ENCODE results near the gene CRTC2.

Gene CRTC2

GRCh38 chr1:153976819-153977249 is 18.4 kb upstream of the CRTC2 start:
- DNase-seq (ENCODE audit: low spot score), result no peak

GRCh38 chr1:153973525-153973924 is 15.1 kb upstream of the CRTC2 start:
- no peak for DNase-seq (ENCODE audit: low spot score)

- DNase-seq (ENCODE audit: low spot score), result no peak
These were observed 14.7 kb upstream of the CRTC2 start for GRCh38 chr1:153973071-153973470.

GRCh38 chr1:153970346-153970745 is 11.9 kb upstream of the CRTC2 start:
- DNase-seq (ENCODE audit: low spot score), result no peak

- DNase-seq (ENCODE audit: low spot score), result no peak
These were observed 10.6 kb upstream of the CRTC2 start for GRCh38 chr1:153968972-153969371.

GRCh38 chr1:153968408-153968807 is 10.0 kb upstream of the CRTC2 start:
- no peak for DNase-seq (ENCODE audit: low spot score)

GRCh38 chr1:153968000-153968363 is 9.6 kb upstream of the CRTC2 start:
- DNase-seq (ENCODE audit: low spot score), result no peak

- peak; percentile 94 for DNase-seq (ENCODE audit: low spot score)
These were observed 8.9 kb upstream of the CRTC2 start, which contains the start of gene CREB3L4 for GRCh38 chr1:153967107-153967999. CREB3L4 (plus strand) TSS chr1:153967902; CDS start chr1:153968526, 624 bp downstream.

- DNase-seq (ENCODE audit: low spot score), result no peak
These were observed 5.5 kb upstream of the CRTC2 start for GRCh38 chr1:153963850-153964331.

GRCh38 chr1:153963030-153963849 is 4.8 kb upstream of the CRTC2 start, which contains the start of gene SLC39A1:
SLC39A1 (minus strand) TSS chr1:153963537; CDS start chr1:153962715, 822 bp downstream.
- peak; percentile 95 for DNase-seq (ENCODE audit: low spot score)

GRCh38 chr1:153962088-153963029 is 3.9 kb upstream of the CRTC2 start:
- DNase-seq (ENCODE audit: low spot score), result peak; percentile 52

GRCh38 chr1:153961421-153961820 is 3.0 kb upstream of the CRTC2 start:
- no peak for DNase-seq (ENCODE audit: low spot score)

- DNase-seq (ENCODE audit: low spot score), result no peak
These were observed 1.8 kb upstream of the CRTC2 start for GRCh38 chr1:153960206-153960605.

GRCh38 chr1:153959454-153959853 is 1.0 kb upstream of the CRTC2 start:
- DNase-seq (ENCODE audit: low spot score), result no peak

- no peak for DNase-seq (ENCODE audit: low spot score)
These were observed 499 bp upstream of the CRTC2 start for GRCh38 chr1:153958961-153959260.

- DNase-seq (ENCODE audit: low spot score), result no peak
These were observed 685 bp downstream of the CRTC2 start for GRCh38 chr1:153957744-153958110.

- DNase-seq (ENCODE audit: low spot score), result no peak
These were observed 1.3 kb downstream of the CRTC2 start for GRCh38 chr1:153956997-153957715.

GRCh38 chr1:153954826-153955225 is 3.6 kb downstream of the CRTC2 start:
- DNase-seq (ENCODE audit: low spot score), result no peak

- DNase-seq (ENCODE audit: low spot score), result no peak
These were observed 4.5 kb downstream of the CRTC2 start for GRCh38 chr1:153953859-153954365.

GRCh38 chr1:153951801-153952200 is 6.6 kb downstream of the CRTC2 start:
- DNase-seq (ENCODE audit: low spot score), result no peak

- no peak for DNase-seq (ENCODE audit: low spot score)
These were observed 7.2 kb downstream of the CRTC2 start for GRCh38 chr1:153951183-153951582.

All from AG08395 (cell line).